Loucy (cell line): ENCODE results near the gene DHRS7B.
A peak's percentile ranks its signal among the peaks of the same experiment; 100 is the strongest.

Source experiments
- H2AFZ ChIP-seq: fragments of 200-600 bp; sonication (generic); 2 replicates; pipeline ENCODE4 v1.6.0; 2016; ENCODE audit warnings: antibody characterized with exemption, mild to moderate bottlenecking, low read length, moderate library complexity
- H3F3A ChIP-seq: fragments of 200-600 bp; 2 replicates; pipeline ENCODE4 v1.6.0; 2016; ENCODE audit warnings: antibody characterized with exemption, low read depth, mild to moderate bottlenecking
- H3K27me3 ChIP-seq: fragments of 200-600 bp; sonication (generic); 2 replicates; pipeline ENCODE4 v1.6.1; 2014; ENCODE audit warnings: low read length, mild to moderate bottlenecking; ENCODE audit not compliant: insufficient read depth, poor library complexity, severe bottlenecking
- H3K36me3 ChIP-seq: fragments of 200-600 bp; sonication (generic); 2 replicates; pipeline ENCODE4 v1.6.1; 2016; ENCODE audit warnings: low read length; ENCODE audit not compliant: insufficient read depth
- H3K4me1 ChIP-seq: fragments of 200-600 bp; sonication (generic); 2 replicates; pipeline ENCODE4 v1.5.1; 2014; ENCODE audit warnings: low read length, mild to moderate bottlenecking; ENCODE audit not compliant: insufficient read depth, poor library complexity, severe bottlenecking
- H3K4me2 ChIP-seq: fragments of 200-600 bp; sonication (generic); 2 replicates; pipeline ENCODE4 v1.6.0; 2014; ENCODE audit warnings: antibody characterized with exemption, low read length, low read depth, mild to moderate bottlenecking; ENCODE audit not compliant: poor library complexity, severe bottlenecking
- H3K4me3 ChIP-seq: fragments of 200-600 bp; sonication (generic); 2 replicates; pipeline ENCODE4 v1.5.1; 2014; ENCODE audit warnings: low read length, mild to moderate bottlenecking, mixed read lengths; ENCODE audit not compliant: poor library complexity, severe bottlenecking
- H3K79me2 ChIP-seq: fragments of 200-600 bp; sonication (generic); 2 replicates; pipeline ENCODE4 v1.6.1; 2014; ENCODE audit warnings: low read length; ENCODE audit not compliant: insufficient read depth
- H3K9ac ChIP-seq: fragments of 200-600 bp; sonication (generic); 2 replicates; pipeline ENCODE4 v1.6.0; 2014; ENCODE audit warnings: mild to moderate bottlenecking, low read depth, low read length, moderate library complexity; ENCODE audit not compliant: poor library complexity, severe bottlenecking
- H3K9me2 ChIP-seq: fragments of 200-600 bp; sonication (generic); replicated peaks from 2 replicates; pipeline ENCODE4 v1.6.1; 2016; ENCODE audit warnings: low read depth, low read length, mixed read lengths
- H3K9me3 ChIP-seq: fragments of 200-600 bp; sonication (generic); 2 replicates; pipeline ENCODE4 v1.6.1; 2014; ENCODE audit warnings: mild to moderate bottlenecking, antibody characterized with exemption, low read length, low read depth; ENCODE audit not compliant: insufficient read depth
- H4K20me1 ChIP-seq: fragments of 200-600 bp; sonication (generic); 2 replicates; pipeline ENCODE4 v1.6.0; 2014; ENCODE audit warnings: antibody characterized with exemption, low read length, mild to moderate bottlenecking; ENCODE audit not compliant: insufficient read depth, poor library complexity, severe bottlenecking
- CTCF ChIP-seq: fragments of 200-600 bp; sonication (generic); conservative IDR thresholded peaks from 2 replicates; pipeline ENCODE4 v1.5.1; 2014; ENCODE audit warnings: mild to moderate bottlenecking, antibody characterized with exemption, low read length
- EZH2phosphoT487 ChIP-seq: fragments of 200-600 bp; IDR thresholded peaks from 2 replicates; pipeline ENCODE4 v1.6.1; 2018; ENCODE audit warnings: antibody characterized with exemption, mild to moderate bottlenecking, moderate library complexity, borderline replicate concordance

The DHRS7B gene

GRCh38 chr17:21089145-21089544, 37.6 kb upstream of the DHRS7B start:
- Histone ChIP-seq H3K9ac (no peak overlapping the region), H3K27me3 (no peaks in the 10 kb centered on the region), H3K4me2 (no peak overlapping the region), H3K4me3 (no peak overlapping the region), H3F3A (no peaks in the 10 kb centered on the region), H2AFZ (no peak overlapping the region), H4K20me1 (no peaks in the 10 kb centered on the region), H3K79me2 (no peaks in the 10 kb centered on the region), H3K36me3 (no peaks in the 10 kb centered on the region), H3K9me2 (no peaks in the 10 kb centered on the region), H3K9me3 (no peaks in the 10 kb centered on the region), H3K4me1 (no peaks in the 10 kb centered on the region)
- TF ChIP-seq CTCF, result no peak
- no peak for TF ChIP-seq EZH2phosphoT487

- Histone ChIP-seq H3K36me3 (no peaks in the 10 kb centered on the region), H3K4me3 (no peak overlapping the region), H3K4me2 (no peak overlapping the region), H3K27me3 (no peaks in the 10 kb centered on the region), H3K79me2 (no peaks in the 10 kb centered on the region), H4K20me1 (no peaks in the 10 kb centered on the region), H3K4me1 (no peaks in the 10 kb centered on the region), H3F3A (no peaks in the 10 kb centered on the region), H2AFZ (no peak overlapping the region), H3K9ac (no peak overlapping the region), H3K9me2 (no peaks in the 10 kb centered on the region), H3K9me3 (no peaks in the 10 kb centered on the region)
- TF ChIP-seq EZH2phosphoT487, result no peak
- TF ChIP-seq CTCF, result no peak
Observed at GRCh38 chr17:21089933-21090901, 36.5 kb upstream of the DHRS7B start.

- no peaks in the 10 kb centered on the region for H3K4me1 ChIP-seq
- H3K27me3 ChIP-seq, result no peaks in the 10 kb centered on the region
- no peaks in the 10 kb centered on the region for H3K9me3 ChIP-seq
- no peaks in the 10 kb centered on the region for H3K79me2 ChIP-seq
- H3K36me3 ChIP-seq, result no peaks in the 10 kb centered on the region
- no peaks in the 10 kb centered on the region for H3K9me2 ChIP-seq
- no peaks in the 10 kb centered on the region for H3F3A ChIP-seq
- TF ChIP-seq CTCF (peak; percentile 20; the same call in 1 of the 2 replicates), EZH2phosphoT487 (no peak)
- no peak overlapping the region for H3K4me3 ChIP-seq
- H4K20me1 ChIP-seq, result no peaks in the 10 kb centered on the region
- H2AFZ ChIP-seq, result no peak overlapping the region
- H3K4me2 ChIP-seq, result no peak overlapping the region
- H3K9ac ChIP-seq, result no peak overlapping the region
Observed at GRCh38 chr17:21090902-21091618, 35.7 kb upstream of the DHRS7B start.
